OCI-LY3 (cell line): Measurements from ENCODE around the gene EIF4EBP2.

ENCODE experiments used
- EZH2phosphoT487 ChIP-seq: fragments of 200-600 bp; shearing (Covaris generic); IDR thresholded peaks from 2 replicates; pipeline ENCODE4 v1.6.1; 2018; ENCODE audit warnings: antibody characterized with exemption, mixed run types, low read depth
- TF ChIP-seq, protein P1 (sequence below): fragments of 200-600, 300-600 bp; sonication (generic); IDR thresholded peaks from 2 replicates; pipeline ENCODE4 v1.5.1; 2014; ENCODE audit warnings: antibody characterized with exemption, low read length, low read depth

DNA sequence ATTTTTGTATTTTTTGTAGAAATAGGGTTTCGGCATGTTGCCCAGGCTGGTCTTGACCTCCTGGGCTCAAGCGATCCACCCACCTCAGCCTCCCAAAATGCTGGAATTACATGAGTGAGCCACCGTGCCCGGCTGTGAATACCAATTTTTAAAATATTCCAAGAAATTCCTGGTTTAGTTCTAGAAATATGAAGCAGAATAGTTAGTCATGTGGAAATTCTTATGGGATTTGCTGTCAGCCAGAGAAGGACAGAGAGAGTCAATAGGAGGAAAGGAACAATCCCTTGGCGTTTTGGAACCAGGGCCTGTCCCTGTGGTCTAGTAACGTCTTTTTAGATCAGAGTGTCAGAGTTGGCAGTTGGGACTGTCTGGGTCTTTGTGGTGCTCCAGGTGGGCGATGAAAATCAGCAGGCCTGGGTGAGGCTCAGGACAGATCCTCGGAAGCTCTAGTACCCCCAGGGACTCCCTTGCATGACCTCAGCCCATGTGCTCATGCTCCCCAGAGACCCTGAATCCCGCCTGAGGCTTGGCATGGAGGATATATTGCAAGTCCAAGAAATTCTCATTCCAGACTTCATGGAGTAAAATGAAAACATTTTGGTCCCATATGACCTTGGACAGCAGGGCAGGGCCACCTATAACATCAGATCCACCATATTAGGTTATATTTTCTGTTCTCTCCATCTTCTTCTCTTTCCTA, 29.8 kb downstream of the EIF4EBP2 start:
- TF ChIP-seq, protein P1, sequence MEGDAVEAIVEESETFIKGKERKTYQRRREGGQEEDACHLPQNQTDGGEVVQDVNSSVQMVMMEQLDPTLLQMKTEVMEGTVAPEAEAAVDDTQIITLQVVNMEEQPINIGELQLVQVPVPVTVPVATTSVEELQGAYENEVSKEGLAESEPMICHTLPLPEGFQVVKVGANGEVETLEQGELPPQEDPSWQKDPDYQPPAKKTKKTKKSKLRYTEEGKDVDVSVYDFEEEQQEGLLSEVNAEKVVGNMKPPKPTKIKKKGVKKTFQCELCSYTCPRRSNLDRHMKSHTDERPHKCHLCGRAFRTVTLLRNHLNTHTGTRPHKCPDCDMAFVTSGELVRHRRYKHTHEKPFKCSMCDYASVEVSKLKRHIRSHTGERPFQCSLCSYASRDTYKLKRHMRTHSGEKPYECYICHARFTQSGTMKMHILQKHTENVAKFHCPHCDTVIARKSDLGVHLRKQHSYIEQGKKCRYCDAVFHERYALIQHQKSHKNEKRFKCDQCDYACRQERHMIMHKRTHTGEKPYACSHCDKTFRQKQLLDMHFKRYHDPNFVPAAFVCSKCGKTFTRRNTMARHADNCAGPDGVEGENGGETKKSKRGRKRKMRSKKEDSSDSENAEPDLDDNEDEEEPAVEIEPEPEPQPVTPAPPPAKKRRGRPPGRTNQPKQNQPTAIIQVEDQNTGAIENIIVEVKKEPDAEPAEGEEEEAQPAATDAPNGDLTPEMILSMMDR, result no peak
- no peak for TF ChIP-seq EZH2phosphoT487
